Vagina (tissue), 2 donors: ENCODE data around the gene PTGDS. TPM values are rescaled to one million over a fixed set of nuclear protein-coding genes. Genes with fewer than 3 reads are reported as not detected.

Source experiments
- DNase-seq, 2 donors: peaks; one replicate each; pipeline ENCODE4 v3.0.0-alpha.2; 2017; ENCODE audit errors: extremely low spot score in 2 of 2
- H3K27ac ChIP-seq: fragments of 200-600 bp; sonication (generic); one replicate; pipeline ENCODE4 v1.5.1; 2019
- H3K27me3 ChIP-seq: fragments of 200-600 bp; sonication (generic); one replicate; pipeline ENCODE4 v1.5.1; 2019
- H3K36me3 ChIP-seq, 2 donors: fragments of 200-600 bp; sonication (generic); one replicate each; pipeline ENCODE4 v1.5.1; 2017 to 2019
- H3K4me1 ChIP-seq: fragments of 200-600 bp; sonication (generic); one replicate; pipeline ENCODE4 v1.5.1; 2019
- H3K4me3 ChIP-seq, 2 donors: fragments of 200-600 bp; sonication (generic); 1 replicate in 1 of 2; 2 replicates in 1 of 2; pipeline ENCODE4 v1.5.1; 2016 to 2019
- H3K9me3 ChIP-seq: fragments of 200-600 bp; sonication (generic); one replicate; pipeline ENCODE4 v1.5.1; 2019
- POLR2A ChIP-seq, 2 donors: fragments of 450-650 bp; IDR thresholded peaks; one replicate each; pipeline ENCODE4 v1.6.1; 2017; ENCODE audit warnings: antibody characterized with exemption in 2 of 2, mild to moderate bottlenecking in 2 of 2, moderate library complexity in 2 of 2
- POLR2AphosphoS5 ChIP-seq, 2 donors: sonication (generic); formaldehyde crosslinking; IDR thresholded peaks; one replicate each; pipeline ENCODE4 v1.9.0; 2017; ENCODE audit warnings: antibody characterized with exemption in 2 of 2, mild to moderate bottlenecking in 2 of 2, low read depth in 1 of 2; ENCODE audit not compliant: insufficient read depth in 1 of 2
- intact Hi-C: fragments of 100-400 bp; cut with DNase I; formaldehyde crosslinking; loops from one replicate; pipeline ENCODE4 v1.15.1; 2023
- total RNA-seq: library from RNA; depleted of rRNA; stranded (reverse); fragments of >200 nt; gene quantifications from one replicate; pipeline ENCODE4 v1.2.3, GENCODE V29; 2016
- TF ChIP-seq, protein P1 (sequence below), 3 experiments: fragments of 450-650 bp in 2 of 3; fragments of 200-600 bp in 1 of 3; sonication (generic) in 1 of 3; IDR thresholded peaks; one replicate each; pipeline ENCODE4 v1.5.1; 2017 to 2019; ENCODE audit warnings: antibody characterized with exemption in 3 of 3, mild to moderate bottlenecking in 2 of 3, moderate library complexity in 2 of 3

The PTGDS gene
- total RNA-seq, 1 donor from 2014 or later, result 301 TPM

- Histone ChIP-seq H3K27ac (no peak overlapping the region), H3K4me3 (no peak overlapping the region), H3K36me3 (no peaks in the 10 kb centered on the region), H3K4me1 (peaks cover 20% of the 10 kb centered on the region), H3K9me3 (no peaks in the 10 kb centered on the region), H3K27me3 (no peaks in the 10 kb centered on the region)
- TF ChIP-seq, protein P1, sequence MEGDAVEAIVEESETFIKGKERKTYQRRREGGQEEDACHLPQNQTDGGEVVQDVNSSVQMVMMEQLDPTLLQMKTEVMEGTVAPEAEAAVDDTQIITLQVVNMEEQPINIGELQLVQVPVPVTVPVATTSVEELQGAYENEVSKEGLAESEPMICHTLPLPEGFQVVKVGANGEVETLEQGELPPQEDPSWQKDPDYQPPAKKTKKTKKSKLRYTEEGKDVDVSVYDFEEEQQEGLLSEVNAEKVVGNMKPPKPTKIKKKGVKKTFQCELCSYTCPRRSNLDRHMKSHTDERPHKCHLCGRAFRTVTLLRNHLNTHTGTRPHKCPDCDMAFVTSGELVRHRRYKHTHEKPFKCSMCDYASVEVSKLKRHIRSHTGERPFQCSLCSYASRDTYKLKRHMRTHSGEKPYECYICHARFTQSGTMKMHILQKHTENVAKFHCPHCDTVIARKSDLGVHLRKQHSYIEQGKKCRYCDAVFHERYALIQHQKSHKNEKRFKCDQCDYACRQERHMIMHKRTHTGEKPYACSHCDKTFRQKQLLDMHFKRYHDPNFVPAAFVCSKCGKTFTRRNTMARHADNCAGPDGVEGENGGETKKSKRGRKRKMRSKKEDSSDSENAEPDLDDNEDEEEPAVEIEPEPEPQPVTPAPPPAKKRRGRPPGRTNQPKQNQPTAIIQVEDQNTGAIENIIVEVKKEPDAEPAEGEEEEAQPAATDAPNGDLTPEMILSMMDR (IDR thresholded peaks at IDR 0.05), result no peak
- TF ChIP-seq POLR2AphosphoS5 (IDR thresholded peaks at IDR 0.05; ENCODE audit: insufficient read depth in 1 of 2, low read depth in 1 of 2) (no peak), POLR2A (IDR thresholded peaks at IDR 0.05) (no peak)
- DNase-seq, result no peak
- intact Hi-C loops, result no loop called here
These were observed 21.9 kb upstream of the PTGDS start for GRCh38 chr9:136955202-136955942.

DNA sequence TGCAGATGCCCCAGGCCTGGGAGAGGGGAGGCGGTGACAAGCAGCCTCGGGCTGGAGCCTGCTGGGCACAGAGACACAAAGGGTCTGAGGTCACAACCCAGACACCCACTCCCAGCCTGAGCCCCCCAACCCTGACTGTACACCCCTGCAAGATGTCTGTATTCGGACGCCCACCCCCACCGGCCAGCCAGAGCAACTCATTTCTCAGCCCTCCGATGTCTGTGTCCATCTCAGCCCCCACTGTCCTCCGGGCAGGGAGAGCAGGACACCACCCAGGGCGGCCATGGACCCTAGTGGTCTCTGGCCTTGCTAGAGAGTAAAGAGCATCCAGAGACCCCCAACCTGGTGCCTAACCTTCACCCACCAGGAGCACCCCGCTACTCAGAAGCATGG, 21.4 kb upstream of the PTGDS start:
- Histone ChIP-seq H3K4me3 (no peak overlapping the region), H3K4me1 (peaks cover 16% of the 10 kb centered on the region), H3K36me3 (no peaks in the 10 kb centered on the region), H3K9me3 (no peaks in the 10 kb centered on the region), H3K27me3 (no peaks in the 10 kb centered on the region), H3K27ac (no peak overlapping the region)
- TF ChIP-seq POLR2A (IDR thresholded peaks at IDR 0.05) (no peak), POLR2AphosphoS5 (IDR thresholded peaks at IDR 0.05; ENCODE audit: insufficient read depth in 1 of 2, low read depth in 1 of 2) (no peak)
- TF ChIP-seq, protein P1 (IDR thresholded peaks at IDR 0.05), result no peak
- no peak for DNase-seq
- intact Hi-C loops, result no loop called here

GRCh38 chr9:136956604-136957003, 20.7 kb upstream of the PTGDS start:
- peaks cover 19% of the 10 kb centered on the region for H3K4me1 ChIP-seq
- intact Hi-C loops, result no loop called here
- no peaks in the 10 kb centered on the region for H3K36me3 ChIP-seq
- H3K27ac ChIP-seq, result no peak overlapping the region
- no peaks in the 10 kb centered on the region for H3K9me3 ChIP-seq
- DNase-seq, result no peak
- no peak overlapping the region for H3K4me3 ChIP-seq
- no peak for TF ChIP-seq POLR2AphosphoS5 (IDR thresholded peaks at IDR 0.05; ENCODE audit: insufficient read depth in 1 of 2, low read depth in 1 of 2)
- no peak for TF ChIP-seq POLR2A (IDR thresholded peaks at IDR 0.05)
- TF ChIP-seq, protein P1 (IDR thresholded peaks at IDR 0.05), result no peak
- no peaks in the 10 kb centered on the region for H3K27me3 ChIP-seq

- TF ChIP-seq POLR2AphosphoS5 (IDR thresholded peaks at IDR 0.05; ENCODE audit: insufficient read depth in 1 of 2, low read depth in 1 of 2) (no peak), POLR2A (IDR thresholded peaks at IDR 0.05) (no peak)
- TF ChIP-seq, protein P1 (IDR thresholded peaks at IDR 0.05), result no peak
- no peaks in the 10 kb centered on the region for H3K27me3 ChIP-seq
- intact Hi-C loops, result no loop called here
- no peak for DNase-seq
- H3K27ac ChIP-seq, result no peak overlapping the region
- no peak overlapping the region for H3K4me3 ChIP-seq
- no peaks in the 10 kb centered on the region for H3K9me3 ChIP-seq
- no peaks in the 10 kb centered on the region for H3K36me3 ChIP-seq
- H3K4me1 ChIP-seq, result peaks cover 16% of the 10 kb centered on the region
These were observed 19.8 kb upstream of the PTGDS start for GRCh38 chr9:136957461-136957860.

DNA sequence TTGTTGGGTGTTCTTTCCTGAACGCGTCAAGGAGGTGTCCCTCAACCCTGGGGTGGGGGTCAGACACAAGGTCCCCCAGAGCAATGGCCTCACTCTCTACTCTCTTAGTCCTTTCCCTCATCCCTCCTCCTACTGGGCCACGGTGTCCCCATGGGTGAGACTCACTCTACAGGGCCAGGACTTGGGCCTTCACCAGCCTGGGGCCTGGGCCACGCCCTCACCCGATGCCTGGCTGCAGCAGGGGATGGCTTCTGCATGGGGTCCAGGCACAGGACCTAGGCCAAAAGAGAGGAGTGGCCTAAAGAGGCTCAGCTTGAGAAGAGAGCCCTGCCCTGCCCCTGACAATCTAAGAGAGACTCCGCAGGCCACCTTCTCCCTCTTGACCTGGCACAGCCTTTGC, 19.4 kb upstream of the PTGDS start:
- no peaks in the 10 kb centered on the region for H3K27me3 ChIP-seq
- H3K9me3 ChIP-seq, result no peaks in the 10 kb centered on the region
- TF ChIP-seq POLR2AphosphoS5 (IDR thresholded peaks at IDR 0.05; ENCODE audit: insufficient read depth in 1 of 2, low read depth in 1 of 2) (no peak), POLR2A (IDR thresholded peaks at IDR 0.05) (no peak)
- TF ChIP-seq, protein P1 (IDR thresholded peaks at IDR 0.05), result no peak
- no peak for DNase-seq
- H3K4me3 ChIP-seq, result no peak overlapping the region
- intact Hi-C loops, result no loop called here
- H3K36me3 ChIP-seq, result no peaks in the 10 kb centered on the region
- peaks cover 15% of the 10 kb centered on the region for H3K4me1 ChIP-seq
- H3K27ac ChIP-seq, result no peak overlapping the region
